Endothelial cell of umbilical vein (primary cell): ENCODE data around the gene ZNF423. TPM values are rescaled to one million over a fixed set of nuclear protein-coding genes. Genes with fewer than 3 reads are reported as not detected.

Experiments used
- BruUV-seq: library from RNA; stranded (reverse); fragments of 400-500 nt; replicated peaks from 2 replicates; lab custom pipeline; 2021; lab: Mats Ljungman, UMichigan
- CTCF ChIA-PET: fragments of 300-600, 350-600 bp; sonication (Branson Sonifier 250); formaldehyde crosslinking; loops from one replicate; lab custom pipeline; 2021; ENCODE audit warnings: antibody characterized with exemption, inconsistent platforms; lab: Charles Lee
- POLR2A ChIA-PET: fragments of 300-600, 350-600 bp; sonication (Branson Sonifier 250); formaldehyde crosslinking; loops from one replicate; lab custom pipeline; 2021; ENCODE audit warnings: antibody characterized with exemption, inconsistent platforms; lab: Charles Lee
- DNase-seq: peaks from one replicate; pipeline ENCODE4 v3.0.0-alpha.2; 2011; ENCODE audit warnings: low read depth, low spot score
- FAIRE-seq: peaks from 2 replicates; lab custom pipeline; 2011; peaks lifted over from hg19 to GRCh38; lab: Jason Lieb, UNC
- H2AFZ ChIP-seq: 2 replicates; pipeline ENCODE4 v1.6.0; 2012; ENCODE audit warnings: low read depth, low read length, control low read depth, inconsistent platforms
- H3K27ac ChIP-seq: 2 replicates; pipeline ENCODE4 v1.5.1; 2011; ENCODE audit warnings: low read depth, mild to moderate bottlenecking, control low read depth, low read length, moderate library complexity; ENCODE audit not compliant: insufficient read depth
- H3K27me3 ChIP-seq, 2 experiments: 2 replicates each; pipeline versions ENCODE4 v1.6.0 to v1.6.1; 2011; ENCODE audit warnings: low read length in 2 of 2, mixed read lengths in 1 of 2; ENCODE audit not compliant: control insufficient read depth in 2 of 2, insufficient read depth in 2 of 2
- H3K36me3 ChIP-seq, 2 experiments: 2 replicates in 1 of 2; 3 replicates in 1 of 2; pipeline ENCODE4 v1.5.1; 2011; ENCODE audit warnings: low read length in 2 of 2, mild to moderate bottlenecking in 1 of 2, moderate library complexity in 1 of 2; ENCODE audit not compliant: control insufficient read depth in 2 of 2, insufficient read depth in 2 of 2; ENCODE audit errors: extremely low read depth in 1 of 2
- H3K4me1 ChIP-seq: 3 replicates; pipeline ENCODE4 v1.5.1; 2011; ENCODE audit warnings: mild to moderate bottlenecking, low read length; ENCODE audit not compliant: control insufficient read depth, insufficient read depth; ENCODE audit errors: extremely low read depth
- H3K4me2 ChIP-seq: 2 replicates; pipeline ENCODE4 v1.6.1; 2011; ENCODE audit warnings: low read length, control low read depth, mixed read lengths; ENCODE audit not compliant: insufficient read depth
- H3K4me3 ChIP-seq, 3 experiments: fragments of 200-600 bp in 1 of 3; sonication (generic), shearing (Covaris generic) in 1 of 3; replicated peaks in 1 of 3; 2 replicates each; pipeline ENCODE4 v1.5.1; 2011 to 2016; ENCODE audit warnings: control low read depth in 3 of 3, low read length in 3 of 3, mild to moderate bottlenecking in 2 of 3, inconsistent platforms in 1 of 3, low read depth in 1 of 3, moderate library complexity in 1 of 3; ENCODE audit not compliant: insufficient read depth in 1 of 3
- H3K79me2 ChIP-seq: 2 replicates; pipeline ENCODE4 v1.6.0; 2012; ENCODE audit warnings: low read length, inconsistent platforms; ENCODE audit not compliant: control insufficient read depth, insufficient read depth
- H3K9ac ChIP-seq: replicated peaks from 2 replicates; pipeline ENCODE3; 2011; ENCODE audit warnings: low read length, control low read depth; ENCODE audit not compliant: insufficient read depth; ENCODE audit errors: extremely low read depth
- H3K9me1 ChIP-seq: replicated peaks from 3 replicates; pipeline ENCODE4 v1.6.0; 2011; ENCODE audit warnings: mild to moderate bottlenecking, low read length; ENCODE audit not compliant: control insufficient read depth, insufficient read depth; ENCODE audit errors: extremely low read depth
- H3K9me3 ChIP-seq: replicated peaks from 2 replicates; pipeline ENCODE4 v1.5.1; 2012; ENCODE audit warnings: low read length, inconsistent platforms; ENCODE audit not compliant: control insufficient read depth, insufficient read depth
- H4K20me1 ChIP-seq: replicated peaks from 2 replicates; pipeline ENCODE3; 2011; ENCODE audit warnings: mild to moderate bottlenecking, low read length; ENCODE audit not compliant: control insufficient read depth, insufficient read depth; ENCODE audit errors: extremely low read depth
- CTCF ChIP-seq, 2 donors: IDR thresholded peaks; 1 replicate in 1 of 2; 2 replicates in 1 of 2; pipeline ENCODE4 v1.5.1; 2011; ENCODE audit warnings: low read length in 2 of 2, mild to moderate bottlenecking in 2 of 2, moderate library complexity in 2 of 2, control low read depth in 1 of 2, inconsistent platforms in 1 of 2, low read depth in 1 of 2; ENCODE audit not compliant: insufficient read depth in 1 of 2; ENCODE audit errors: extremely low read depth in 1 of 2
- EZH2 ChIP-seq: IDR thresholded peaks from 2 replicates; pipeline ENCODE4 v1.6.1; 2012; ENCODE audit warnings: borderline replicate concordance, low read depth, mild to moderate bottlenecking, moderate library complexity, low read length, inconsistent platforms; ENCODE audit not compliant: severe bottlenecking
- FOS ChIP-seq: IDR thresholded peaks from 2 replicates; pipeline ENCODE4 v1.6.1; 2011; ENCODE audit warnings: mild to moderate bottlenecking, low read length, moderate library complexity, borderline replicate concordance; ENCODE audit not compliant: insufficient read depth
- GATA2 ChIP-seq: IDR thresholded peaks from 2 replicates; pipeline ENCODE4 v1.7.0; 2011; ENCODE audit warnings: low read depth, mild to moderate bottlenecking, moderate library complexity, mixed read lengths, low read length; ENCODE audit not compliant: insufficient read length, insufficient read depth
- JUN ChIP-seq: IDR thresholded peaks from 2 replicates; pipeline ENCODE4 v1.6.1; 2011; ENCODE audit warnings: borderline replicate concordance, low read depth; ENCODE audit not compliant: insufficient read length, insufficient read depth
- MYC ChIP-seq: IDR thresholded peaks from one replicate; pipeline ENCODE4 v1.6.1; 2011; ENCODE audit warnings: mild to moderate bottlenecking, low read depth, low read length
- POLR2A ChIP-seq: IDR thresholded peaks from 2 replicates; pipeline ENCODE4 v1.6.1; 2012; ENCODE audit warnings: low read depth, mild to moderate bottlenecking, control low read depth, low read length
- POLR2AphosphoS5 ChIP-seq: IDR thresholded peaks from 2 replicates; pipeline ENCODE4 v1.6.1; 2012; ENCODE audit warnings: low read depth, mild to moderate bottlenecking, control low read depth, low read length, moderate library complexity; ENCODE audit not compliant: insufficient read depth
- dilution Hi-C: fragments of 300-500 bp; cut with MboI; formaldehyde crosslinking; loops from one replicate; pipeline ENCODE4 v1.15.0; 2019; ENCODE audit warnings: low sequenced_read_pairs; ENCODE audit not compliant: extremely low pct_ligation_motif_present
- intact Hi-C: fragments of 100-400 bp; cut with micrococcal nuclease; formaldehyde crosslinking; loops from one replicate; pipeline ENCODE4 v1.10.0; 2022
- polyA plus RNA-seq, 4 experiments: library from polyadenylated mRNA; depleted of rRNA in 3 of 4; stranded (reverse) in 3 of 4; unstranded in 1 of 4; fragments of >200 nt; gene quantifications; 2 replicates each; pipeline versions ENCODE4 v1.2.1 to v1.2.3, GENCODE V29; 2011 to 2012; ENCODE audit warnings: missing spikeins in 1 of 4
- total RNA-seq: library from RNA; stranded (reverse); gene quantifications from 2 replicates; pipeline ENCODE4 v1.2.3, GENCODE V29; 2021
- TF ChIP-seq, protein P1 (sequence below): IDR thresholded peaks from 2 replicates; pipeline ENCODE4 v1.6.1; 2011; ENCODE audit not compliant: insufficient read depth, insufficient read length

ZNF423 gene
- total and polyA plus RNA-seq, 2 donors (not counting 3 experiments of a cell fraction or from before 2014, with no cell fraction given), result 2.2 to 8.1 TPM

- no peaks in the 10 kb centered on the region for H3K9me3 ChIP-seq
- no peaks in the 10 kb centered on the region for H3K79me2 ChIP-seq
- H2AFZ ChIP-seq, result no peak overlapping the region
- no peak overlapping the region for H3K27ac ChIP-seq
- H4K20me1 ChIP-seq, result no peaks in the 10 kb centered on the region
- no peak overlapping the region for H3K4me2 ChIP-seq
- no peak overlapping the region for H3K4me3 ChIP-seq
- ChIA-PET POLR2A (no interaction called here), CTCF (no interaction called here)
- dilution Hi-C loops (no loop called here), intact Hi-C loops (no loop called here)
- no peaks in the 10 kb centered on the region for H3K36me3 ChIP-seq
- H3K27me3 ChIP-seq, result peaks cover 0 to 2% of the 10 kb centered on the region in 2 experiments
- no peak overlapping the region for H3K9ac ChIP-seq
- H3K9me1 ChIP-seq, result no peaks in the 10 kb centered on the region
- TF ChIP-seq EZH2, result no peak
- TF ChIP-seq POLR2AphosphoS5, result no peak
- no peak for TF ChIP-seq GATA2
- TF ChIP-seq, protein P1, sequence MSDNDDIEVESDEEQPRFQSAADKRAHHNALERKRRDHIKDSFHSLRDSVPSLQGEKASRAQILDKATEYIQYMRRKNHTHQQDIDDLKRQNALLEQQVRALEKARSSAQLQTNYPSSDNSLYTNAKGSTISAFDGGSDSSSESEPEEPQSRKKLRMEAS, result no peak
- TF ChIP-seq JUN, result no peak
- TF ChIP-seq POLR2A, result no peak
- no peak for TF ChIP-seq FOS
- TF ChIP-seq MYC, result no peak
- TF ChIP-seq CTCF (IDR thresholded peaks at IDR 0.05; ENCODE audit: extremely low read depth in 1 of 2, insufficient read depth in 1 of 2, low read depth in 1 of 2, low read length in 2 of 2), result no peak
- BruUV-seq, result no TSS peak
- DNase-seq (no peak), FAIRE-seq (no peak)
- no peaks in the 10 kb centered on the region for H3K4me1 ChIP-seq
These were observed 108.3 kb downstream of the ZNF423 start for GRCh38 chr16:49747654-49748053.
